ENCODE data around the gene CNGA2. TPM values are rescaled to one million over a fixed set of nuclear protein-coding genes. Genes with fewer than 3 reads are reported as not detected.

Gene CNGA2
- total RNA-seq = not detected in 2 replicates

GRCh38 chrX:151734446-151734845 lies at the start of gene CNGA2:
TSS of gene CNGA2 (plus strand) at chrX:151734746. CDS start at chrX:151738484, 3,738 bp downstream.

GRCh38 chrX:151694661-151695582 lies 39.6 kb upstream of the CNGA2 start, which contains the start of gene PRRG3:
TSS of gene PRRG3 (plus strand) at chrX:151695458. CDS start at chrX:151698815, 3,357 bp downstream.

GRCh38 chrX:151715752-151716151 lies 18.8 kb upstream of the CNGA2 start, which contains the start of gene FATE1:
TSS of gene FATE1 (plus strand) at chrX:151716035. CDS start at chrX:151716120, 85 bp downstream.

Other genes starting within 250 kb of the CNGA2 start
- not detected in 2 replicates for gene PASD1, start 171.1 kb upstream of the CNGA2 start, total RNA-seq
- not detected in 2 replicates for gene PRRG3, start 39.3 kb upstream of the CNGA2 start, total RNA-seq
- gene FATE1, start 18.7 kb upstream of the CNGA2 start, total RNA-seq = not detected in 2 replicates
- gene MAGEA4, start 178.1 kb downstream of the CNGA2 start, total RNA-seq = not detected in 2 replicates
- 0.65 and 3.2 TPM in 2 replicates for gene GABRE, start 239.9 kb downstream of the CNGA2 start, total RNA-seq